ENCODE data around the gene SPRYD4.

The SPRYD4 gene

GRCh38 chr12:56522411-56523193 is 54.2 kb downstream of the SPRYD4 start:
- no peak for DNase-seq

GRCh38 chr12:56528846-56529245 is 60.5 kb downstream of the SPRYD4 start:
- DNase-seq = no peak

All from stimulated activated CD4-positive, alpha-beta T cell treated with anti-CD3 and anti-CD28 coated beads, Interleukin-2, amount 100 ng/mL, for 24 hours (primary cell).